HepG2 (cell line): ENCODE results near the gene THOC2. TPM values are rescaled to one million over a fixed set of nuclear protein-coding genes. Genes with fewer than 3 reads are reported as not detected.
"Not testable (repeated sequence)": the region's sequence is repeated elsewhere in the genome, so short reads cannot be mapped to it uniquely, and the experiment has no call there.

Experiments
- ATAC-seq: fragments of 200-7000 bp; cut with Tn5 transposase; 3 replicates; pipeline ENCODE4 v1.9.1; 2020; ENCODE audit warnings: mild to moderate bottlenecking, moderate library complexity
- BruUV-seq: library from RNA; stranded (reverse); fragments of 400-500 nt; replicated peaks from 2 replicates; lab custom pipeline; 2021; lab: Mats Ljungman, UMichigan
- CTCF ChIA-PET: fragments of 300-600 bp; formaldehyde crosslinking; extraction: SDS; loops from one replicate; lab custom pipeline; 2021; ENCODE audit warnings: low total read pairs, inconsistent platforms, low intra/inter-chr PET ratio; lab: Yijun Ruan, JAX
- POLR2A ChIA-PET: fragments of 350-600 bp; sonication (Branson Sonifier 250); formaldehyde crosslinking; loops from one replicate; lab custom pipeline; 2020; ENCODE audit warnings: antibody characterized with exemption, inconsistent platforms; lab: Yijun Ruan, JAX
- DNase-seq: peaks from one replicate; pipeline ENCODE4 v3.0.0-alpha.2; 2015; ENCODE audit warnings: low spot score
- FAIRE-seq: peaks from 3 replicates; lab custom pipeline; 2011; peaks lifted over from hg19 to GRCh38; lab: Jason Lieb, UNC
- H2AFZ ChIP-seq: one replicate; pipeline ENCODE4 v1.6.1; 2011; ENCODE audit warnings: low read length, inconsistent platforms
- H3K27ac ChIP-seq: fragments of 300-600 bp; 3 replicates; pipeline ENCODE4 v1.8.0; 2011; ENCODE audit warnings: mixed run types, mild to moderate bottlenecking, mixed read lengths, low read length, inconsistent platforms; ENCODE audit not compliant: insufficient read depth; ENCODE audit errors: extremely low read length
- H3K27me3 ChIP-seq, 2 experiments: fragments of 200-600 bp in 1 of 2; 2 replicates in 1 of 2; 3 replicates in 1 of 2; pipeline versions ENCODE4 v1.6.0 to v1.8.0; 2011; ENCODE audit warnings: low read length in 2 of 2, mild to moderate bottlenecking in 2 of 2, moderate library complexity in 2 of 2, inconsistent platforms in 1 of 2; ENCODE audit not compliant: insufficient read depth in 2 of 2, control insufficient read depth in 1 of 2
- H3K36me3 ChIP-seq, 2 experiments: fragments of 200-600 bp in 1 of 2; replicated peaks in 1 of 2; 2 replicates in 1 of 2; 3 replicates in 1 of 2; pipeline versions ENCODE4 v1.5.1 to v1.8.0; 2011; ENCODE audit warnings: low read length in 2 of 2, inconsistent platforms in 1 of 2; ENCODE audit not compliant: insufficient read depth in 2 of 2, control insufficient read depth in 1 of 2
- H3K4me1 ChIP-seq: 2 replicates; pipeline ENCODE4 v1.5.1; 2012; ENCODE audit warnings: low read length, inconsistent platforms; ENCODE audit not compliant: insufficient read depth
- H3K4me2 ChIP-seq: 2 replicates; pipeline ENCODE4 v1.6.0; 2011; ENCODE audit warnings: low read depth, low read length, inconsistent platforms
- H3K4me3 ChIP-seq, 3 experiments: fragments of 200-600 bp in 1 of 3; sonication (generic), shearing (Covaris generic) in 1 of 3; replicated peaks in 1 of 3; 2 replicates each; pipeline ENCODE4 v1.5.1; 2011 to 2016; ENCODE audit warnings: low read length in 3 of 3, inconsistent platforms in 2 of 3, low read depth in 2 of 3, mild to moderate bottlenecking in 2 of 3, control low read depth in 1 of 3, mixed read lengths in 1 of 3; ENCODE audit not compliant: insufficient read depth in 1 of 3
- H3K79me2 ChIP-seq: one replicate; pipeline ENCODE4 v1.6.1; 2011; ENCODE audit warnings: low read length, inconsistent platforms; ENCODE audit not compliant: insufficient read depth
- H3K9ac ChIP-seq: 2 replicates; pipeline ENCODE4 v1.6.0; 2011; ENCODE audit warnings: mild to moderate bottlenecking, low read depth, low read length, inconsistent platforms; ENCODE audit not compliant: insufficient read depth
- H3K9me3 ChIP-seq: 2 replicates; pipeline ENCODE4 v1.5.1; 2012; ENCODE audit warnings: mild to moderate bottlenecking, low read length
- H4K20me1 ChIP-seq: 2 replicates; pipeline ENCODE4 v1.6.0; 2011; ENCODE audit warnings: inconsistent platforms, mild to moderate bottlenecking, low read length, moderate library complexity; ENCODE audit not compliant: insufficient read depth
- WGBS: methylation state at CpG from one replicate; pipeline ENCODE4 v1.1.6; 2017; ENCODE audit warnings: low lambda C conversion rate; 5-methylcytosine and 5-hydroxymethylcytosine counted together
- in situ Hi-C: cut with HindIII; loops from 2 replicates; pipeline ENCODE4 v1.10.0; 2017; ENCODE audit warnings: low pct_unique_long_range_greater_than_20kb; ENCODE audit not compliant: extremely low pct_ligation_motif_present
- intact Hi-C: fragments of 100-400 bp; cut with micrococcal nuclease; formaldehyde crosslinking; loops from one replicate; pipeline ENCODE4 v1.10.0; 2022; ENCODE audit not compliant: unreplicated experiment
- polyA plus RNA-seq, 8 experiments: library from polyadenylated mRNA; depleted of rRNA in 3 of 8; stranded (reverse) in 7 of 8; unstranded in 1 of 8; fragments of >200 nt; fragmentation: Illumina TruSeq in 4 of 8; extraction: Trizol in 4 of 8; gene quantifications; 2 replicates each; pipeline versions ENCODE4 v1.2.1 to v1.2.3, GENCODE V29; 2011 to 2016; ENCODE audit warnings: low read depth in 4 of 8, missing spikeins in 1 of 8, mixed read lengths in 1 of 8; ENCODE audit not compliant: insufficient read depth in 1 of 8
- total RNA-seq, 5 experiments: library from RNA; depleted of rRNA; stranded (reverse); fragments of >200 nt; fragmentation: Illumina TruSeq; extraction: Trizol; gene quantifications; 2 replicates each; pipeline ENCODE4 v1.2.3, GENCODE V29; 2016; ENCODE audit warnings: low read depth in 1 of 5

The THOC2 gene
- total and polyA plus RNA-seq, 2 of the 13 experiments (the other 11 are each of a cell fraction or from before 2014, with no cell fraction given) = 87.1 to 101 TPM

DNA sequence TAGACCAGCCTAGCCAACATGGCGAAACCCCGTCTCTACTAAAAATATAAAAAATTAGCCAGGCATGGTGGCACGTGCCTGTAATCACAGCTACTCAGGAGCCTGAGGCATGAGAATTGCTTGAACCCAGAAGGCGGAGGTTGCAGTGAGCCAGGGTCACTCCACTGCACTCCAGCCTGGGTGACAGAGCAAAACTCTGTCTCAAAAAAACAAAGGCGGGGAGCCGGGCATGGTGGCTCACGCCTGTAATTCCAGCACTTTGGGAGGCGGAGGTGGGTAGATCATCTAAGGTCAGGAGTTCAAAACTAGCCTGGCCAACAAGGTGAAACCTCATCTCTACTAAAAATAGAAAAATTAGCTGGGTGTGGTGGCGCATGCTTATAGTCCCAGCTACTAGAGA, 76.3 kb downstream of the THOC2 start:
- H3K27me3 ChIP-seq, CTCF ChIA-PET, H3K9ac ChIP-seq, H3K79me2 ChIP-seq, DNase-seq, H3K36me3 ChIP-seq, ATAC-seq, H3K9me3 ChIP-seq, intact Hi-C loops, H3K27ac ChIP-seq, in situ Hi-C loops, BruUV-seq, FAIRE-seq, H2AFZ ChIP-seq, H3K4me2 ChIP-seq, H4K20me1 ChIP-seq, H3K4me3 ChIP-seq, POLR2A ChIA-PET: not testable (repeated sequence)
- H3K4me1 ChIP-seq = peaks cover 12% of the 10 kb centered on the region
- 100% methylated on average over 6 of the region's 9 CpGs for WGBS

DNA sequence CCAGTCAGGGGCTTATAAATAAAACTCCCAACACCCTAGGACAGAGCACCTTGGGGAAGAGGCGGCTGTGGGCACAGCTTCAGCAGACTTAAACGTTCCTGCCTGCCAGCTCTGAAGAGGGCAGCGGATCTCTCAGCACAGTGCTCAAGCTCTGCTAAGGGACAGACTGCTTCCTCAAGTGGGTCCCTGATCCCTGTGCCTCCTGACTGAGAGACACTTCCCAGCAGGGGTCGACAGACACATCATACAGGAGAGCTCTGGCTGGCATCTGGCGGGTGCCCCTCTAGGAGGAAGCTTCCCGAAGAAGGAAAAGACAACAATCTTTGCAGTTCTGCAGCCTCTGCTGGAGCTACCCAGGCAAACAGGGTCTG, 84.1 kb downstream of the THOC2 start:
- H4K20me1 ChIP-seq, H3K36me3 ChIP-seq, in situ Hi-C loops, H3K27me3 ChIP-seq, FAIRE-seq, DNase-seq, H2AFZ ChIP-seq, H3K9me3 ChIP-seq, intact Hi-C loops, BruUV-seq, H3K9ac ChIP-seq, CTCF ChIA-PET: not testable (repeated sequence)
- H3K27ac ChIP-seq = peak overlapping the region; percentile 63
- H3K4me3 ChIP-seq = 0 out of 6 replicates have a peak overlapping the region, but pooled peaks of 1 of the 3 experiments have one; percentile 28
- peaks cover 38% of the 10 kb centered on the region for H3K4me1 ChIP-seq
- peak; percentile 53 for ATAC-seq
- peak overlapping the region; percentile 57 for H3K4me2 ChIP-seq
- no CpG with 5 or more reads among the region's 6 CpGs for WGBS
- H3K79me2 ChIP-seq = peaks cover 12% of the 10 kb centered on the region
- POLR2A ChIA-PET = interaction anchor here (0.9 to 1.4 kb wide), 3 partner anchors 84 to 211 kb away, joined by 3 to 4 read pairs (median 3); partner anchors contain the start of gene THOC2
